DND-41 (cell line): Measurements from ENCODE around the gene PNPLA6.
A peak's percentile ranks its signal among the peaks of the same experiment; 100 is the strongest.

Experiments used
- ATAC-seq: fragments of 200-7000 bp; cut with Tn5 transposase; 3 replicates; pipeline ENCODE4 v1.9.1; 2021; ENCODE audit warnings: low read depth; ENCODE audit not compliant: insufficient read depth
- DNase-seq: peaks from one replicate; pipeline ENCODE4 v3.0.0-alpha.2; 2020
- H2AFZ ChIP-seq: 2 replicates; pipeline ENCODE4 v1.6.0; 2012; ENCODE audit warnings: low read depth, low read length
- H3K27ac ChIP-seq: 2 replicates; pipeline ENCODE4 v1.5.1; 2012; ENCODE audit warnings: low read length, inconsistent platforms
- H3K27me3 ChIP-seq: fragments of 200-600 bp; sonication (generic); 2 replicates; pipeline ENCODE4 v1.6.0; 2012; ENCODE audit warnings: low read length, mild to moderate bottlenecking, inconsistent platforms; ENCODE audit not compliant: insufficient read depth, poor library complexity
- H3K36me3 ChIP-seq: 2 replicates; pipeline ENCODE4 v1.5.1; 2012; ENCODE audit warnings: low read length, inconsistent platforms; ENCODE audit not compliant: insufficient read depth
- H3K4me1 ChIP-seq: 2 replicates; pipeline ENCODE4 v1.5.1; 2012; ENCODE audit warnings: mild to moderate bottlenecking, low read length; ENCODE audit not compliant: insufficient read depth
- H3K4me2 ChIP-seq: 2 replicates; pipeline ENCODE4 v1.6.0; 2012; ENCODE audit warnings: mild to moderate bottlenecking, moderate library complexity, low read length, inconsistent platforms; ENCODE audit not compliant: insufficient read depth
- H3K4me3 ChIP-seq, 2 experiments: fragments of 200-600 bp in 1 of 2; shearing (Covaris generic) in 1 of 2; 2 replicates each; pipeline ENCODE4 v1.5.1; 2012 to 2016; ENCODE audit warnings: inconsistent platforms in 2 of 2, low read length in 2 of 2, mild to moderate bottlenecking in 2 of 2, low read depth in 1 of 2, moderate library complexity in 1 of 2
- H3K79me2 ChIP-seq: 2 replicates; pipeline ENCODE4 v1.6.0; 2012; ENCODE audit warnings: low read length, inconsistent platforms; ENCODE audit not compliant: insufficient read depth
- H3K9ac ChIP-seq: 2 replicates; pipeline ENCODE4 v1.6.0; 2012; ENCODE audit warnings: low read depth, mild to moderate bottlenecking, inconsistent platforms, low read length, moderate library complexity
- H3K9me3 ChIP-seq: 2 replicates; pipeline ENCODE4 v1.5.1; 2012; ENCODE audit warnings: low read length, moderate library complexity, mild to moderate bottlenecking, inconsistent platforms; ENCODE audit not compliant: insufficient read depth, severe bottlenecking
- H4K20me1 ChIP-seq: 2 replicates; pipeline ENCODE4 v1.6.0; 2012; ENCODE audit warnings: low read length; ENCODE audit not compliant: insufficient read depth
- CTCF ChIP-seq: IDR thresholded peaks from 2 replicates; pipeline ENCODE4 v1.5.1; 2012; ENCODE audit warnings: borderline replicate concordance, low read length, moderate library complexity, mild to moderate bottlenecking; ENCODE audit not compliant: poor library complexity, severe bottlenecking; ENCODE audit errors: extremely low read depth
- EZH2 ChIP-seq: IDR thresholded peaks from 3 replicates; pipeline ENCODE4 v1.6.1; 2012; ENCODE audit warnings: borderline replicate concordance, low read depth, mild to moderate bottlenecking, moderate library complexity, low read length, inconsistent platforms; ENCODE audit not compliant: severe bottlenecking

PNPLA6 gene

DNA sequence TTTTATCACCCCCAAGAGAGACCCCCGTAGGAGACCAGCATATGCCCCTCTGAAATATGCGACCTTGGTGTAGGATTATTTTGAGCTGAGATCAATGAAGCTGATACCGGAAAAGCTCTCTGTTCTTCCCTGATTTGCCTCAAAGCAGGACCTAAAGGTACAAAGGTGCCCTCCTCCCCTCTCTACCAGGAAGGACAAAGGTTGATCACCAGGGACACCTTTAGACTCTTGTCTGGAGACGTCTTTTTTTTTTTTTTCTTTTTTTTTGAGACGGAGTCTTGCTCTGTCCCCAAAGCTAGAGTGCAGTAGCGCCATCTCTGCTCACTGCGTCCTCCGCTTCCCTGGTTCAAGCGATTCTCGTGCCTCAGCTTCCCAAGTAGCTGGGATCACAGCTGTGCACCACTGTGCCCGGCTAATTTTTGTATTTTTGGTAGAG, 45.9 kb upstream of the PNPLA6 start:
- Histone ChIP-seq H3K9ac (no peak overlapping the region), H3K4me2 (peak overlapping the region; percentile 70; the same call in 1 of the 2 replicates), H3K27me3 (no peaks in the 10 kb centered on the region), H3K4me1 (peaks cover 15% of the 10 kb centered on the region), H3K9me3 (no peaks in the 10 kb centered on the region), H3K27ac (no peak overlapping the region), H3K79me2 (no peaks in the 10 kb centered on the region), H3K36me3 (no peaks in the 10 kb centered on the region), H2AFZ (peak overlapping the region; percentile 62), H4K20me1 (no peaks in the 10 kb centered on the region), H3K4me3 (no peak overlapping the region; a peak in 1 of 4 replicates)
- ATAC-seq (no peak), DNase-seq (no peak)
- TF ChIP-seq CTCF (no peak), EZH2 (no peak)

GRCh38 chr19:7492142-7492541, 43.4 kb upstream of the PNPLA6 start:
- H2AFZ ChIP-seq = no peak overlapping the region
- peaks cover 15% of the 10 kb centered on the region for H3K4me1 ChIP-seq
- H3K36me3 ChIP-seq = no peaks in the 10 kb centered on the region
- no peak overlapping the region for H3K9ac ChIP-seq
- H3K27me3 ChIP-seq = peaks cover 2% of the 10 kb centered on the region
- H3K27ac ChIP-seq = no peak overlapping the region
- no peak for TF ChIP-seq EZH2
- no peak for TF ChIP-seq CTCF
- H3K4me3 ChIP-seq = no peak overlapping the region
- H4K20me1 ChIP-seq = no peaks in the 10 kb centered on the region
- no peak overlapping the region for H3K4me2 ChIP-seq
- no peaks in the 10 kb centered on the region for H3K79me2 ChIP-seq
- DNase-seq (no peak), ATAC-seq (no peak)
- H3K9me3 ChIP-seq = no peaks in the 10 kb centered on the region

DNA sequence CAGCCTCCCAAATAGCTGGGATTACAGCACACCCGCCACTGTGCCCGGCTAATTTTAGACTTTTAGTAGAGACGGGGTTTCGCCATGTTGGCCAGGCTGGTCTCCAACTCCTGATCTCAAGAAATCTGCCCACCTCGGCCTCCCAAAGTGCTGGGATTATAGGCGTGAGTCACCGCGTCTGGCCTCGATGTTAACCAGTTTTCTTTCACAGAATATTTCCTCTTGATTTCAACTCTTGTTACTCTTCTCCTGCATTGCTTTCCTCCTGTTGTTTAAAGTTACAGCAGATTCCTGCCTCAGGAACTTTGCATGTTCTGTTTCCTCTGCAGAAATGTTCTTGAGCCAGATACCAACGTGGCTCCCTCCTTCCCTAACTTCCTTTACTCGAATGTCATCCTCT, 43.0 kb upstream of the PNPLA6 start:
- no peak overlapping the region for H3K27ac ChIP-seq
- no peak for ATAC-seq
- DNase-seq = no peak
- H2AFZ ChIP-seq = no peak overlapping the region
- H3K4me3 ChIP-seq = no peak overlapping the region
- no peaks in the 10 kb centered on the region for H3K36me3 ChIP-seq
- H4K20me1 ChIP-seq = no peaks in the 10 kb centered on the region
- H3K27me3 ChIP-seq = peaks cover 5% of the 10 kb centered on the region
- H3K9ac ChIP-seq = no peak overlapping the region
- peaks cover 15% of the 10 kb centered on the region for H3K4me1 ChIP-seq
- no peak overlapping the region for H3K4me2 ChIP-seq
- H3K9me3 ChIP-seq = no peaks in the 10 kb centered on the region
- H3K79me2 ChIP-seq = no peaks in the 10 kb centered on the region
- TF ChIP-seq EZH2 (no peak), CTCF (no peak)
